KOPT-K1 (cell line): Measurements from ENCODE around the gene MAB21L1.

Experiments
- H3K27ac ChIP-seq: fragments of 200-600 bp; sonication (generic); 2 replicates; pipeline ENCODE4 v1.5.1; 2016; ENCODE audit warnings: antibody characterized with exemption, mild to moderate bottlenecking, low read depth, low read length; ENCODE audit not compliant: poor library complexity, severe bottlenecking
- H3K36me3 ChIP-seq: fragments of 200-600 bp; sonication (generic); 2 replicates; pipeline ENCODE4 v1.5.1; 2017; ENCODE audit warnings: antibody characterized with exemption, mild to moderate bottlenecking, low read length, moderate library complexity; ENCODE audit not compliant: insufficient read depth
- H3K9me3 ChIP-seq: fragments of 200-600 bp; sonication (generic); 2 replicates; pipeline ENCODE4 v1.5.1; 2017; ENCODE audit warnings: antibody characterized with exemption, low read length, mild to moderate bottlenecking; ENCODE audit not compliant: insufficient read depth, poor library complexity, severe bottlenecking

Gene MAB21L1

DNA sequence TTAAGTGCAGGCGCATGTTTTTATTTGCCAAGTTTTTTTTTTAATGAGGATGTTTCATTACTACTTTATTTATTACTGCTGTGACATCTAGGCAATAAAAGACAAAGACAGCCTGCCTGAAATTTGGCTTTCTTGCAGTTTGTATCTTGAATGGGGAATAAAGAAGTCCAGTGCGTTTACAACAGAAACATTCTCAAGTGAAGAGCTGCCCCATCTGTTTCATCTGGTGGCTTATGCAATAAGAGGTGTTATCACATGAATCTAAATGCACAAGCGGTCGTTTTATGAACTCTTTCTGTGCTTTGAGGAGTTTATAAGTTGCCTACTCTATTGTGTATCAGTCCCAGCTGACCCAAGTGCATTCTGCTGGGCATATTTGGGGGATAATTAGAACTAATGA, 12.6 kb upstream of the MAB21L1 start:
- H3K27ac ChIP-seq = no peak overlapping the region
- H3K9me3 ChIP-seq = no peaks in the 10 kb centered on the region

DNA sequence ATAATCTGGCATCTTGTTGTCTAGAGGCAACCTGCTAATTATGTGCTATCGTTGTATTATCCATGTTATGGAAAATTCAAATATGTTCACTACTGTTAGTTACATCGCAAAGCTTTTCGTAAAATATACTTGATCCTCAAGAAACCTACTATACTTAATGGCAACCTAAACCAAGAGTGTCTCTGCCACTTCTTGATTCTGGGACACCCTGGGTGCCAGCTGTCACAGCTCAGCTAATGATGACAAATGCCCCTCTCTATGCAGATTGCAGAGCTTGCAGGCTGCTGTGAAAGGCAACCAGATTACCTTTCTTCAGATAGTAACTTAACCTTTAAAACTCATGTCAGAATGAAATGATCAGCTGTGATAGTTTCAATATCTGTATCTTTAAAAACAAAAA, 8.9 kb upstream of the MAB21L1 start:
- no peaks in the 10 kb centered on the region for H3K9me3 ChIP-seq
- no peak overlapping the region for H3K27ac ChIP-seq
- no peaks in the 10 kb centered on the region for H3K36me3 ChIP-seq

More for the DNA sequence above, 12.6 kb upstream of the MAB21L1 start:
- H3K36me3 ChIP-seq = no peaks in the 10 kb centered on the region

DNA sequence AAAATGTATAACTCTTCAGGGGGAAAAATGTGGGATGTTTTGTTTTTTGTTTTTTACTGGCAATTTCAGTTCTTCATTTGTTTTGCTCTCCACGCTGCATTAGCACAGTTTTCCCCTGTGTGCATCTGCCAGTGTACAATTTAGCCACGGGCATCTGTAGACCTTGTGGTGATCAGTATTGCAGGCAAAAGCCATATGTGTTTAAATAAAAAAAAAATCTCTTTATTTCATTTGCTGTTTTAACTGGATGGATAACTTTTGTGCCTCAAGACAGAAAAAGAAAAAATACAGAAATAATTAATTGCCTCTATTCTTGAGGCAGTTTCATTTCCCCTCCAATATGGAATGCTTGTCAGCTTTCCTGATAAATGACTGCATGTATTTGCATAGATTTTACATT, 7.9 kb upstream of the MAB21L1 start:
- Histone ChIP-seq H3K36me3 (no peaks in the 10 kb centered on the region), H3K27ac (no peak overlapping the region), H3K9me3 (no peaks in the 10 kb centered on the region)

DNA sequence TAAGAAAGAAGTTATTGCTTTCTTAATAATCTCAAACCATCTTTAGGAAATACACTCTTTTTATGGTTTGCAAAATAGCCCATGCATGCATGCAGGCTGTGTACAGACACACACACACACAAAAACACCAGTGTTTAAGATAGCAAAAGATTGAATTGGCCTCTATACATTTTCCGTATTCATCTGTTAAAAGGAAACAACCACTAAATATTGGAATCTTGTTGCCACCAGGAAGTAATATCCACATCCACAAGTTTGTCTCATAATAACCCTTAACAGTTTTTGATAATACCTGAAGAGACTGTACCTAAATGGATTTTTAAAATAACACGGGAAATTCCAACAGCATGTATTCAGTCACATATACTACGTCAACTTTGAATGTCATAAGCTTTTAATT, 7.3 kb upstream of the MAB21L1 start:
- no peaks in the 10 kb centered on the region for H3K9me3 ChIP-seq
- no peaks in the 10 kb centered on the region for H3K36me3 ChIP-seq
- no peak overlapping the region for H3K27ac ChIP-seq

DNA sequence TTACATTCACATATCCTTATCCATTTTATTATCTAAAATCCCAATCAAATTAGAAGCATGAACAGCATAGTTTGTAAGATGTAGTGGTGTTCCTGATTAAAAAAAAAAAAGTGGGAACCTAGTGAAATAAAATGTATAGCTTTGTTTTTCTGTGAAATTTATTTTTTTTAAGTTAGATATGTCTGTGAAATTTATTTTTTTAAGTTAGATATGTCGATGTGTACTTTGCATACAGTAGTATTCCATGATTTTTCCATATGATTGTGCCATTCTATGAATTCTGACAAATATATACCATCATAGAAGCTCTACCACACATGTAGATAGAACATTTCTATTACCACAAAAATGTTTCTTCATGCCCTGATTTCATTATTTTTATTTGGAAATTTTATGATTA, 6.0 kb upstream of the MAB21L1 start:
- no peak overlapping the region for H3K27ac ChIP-seq
- H3K36me3 ChIP-seq = no peaks in the 10 kb centered on the region
- H3K9me3 ChIP-seq = no peaks in the 10 kb centered on the region

DNA sequence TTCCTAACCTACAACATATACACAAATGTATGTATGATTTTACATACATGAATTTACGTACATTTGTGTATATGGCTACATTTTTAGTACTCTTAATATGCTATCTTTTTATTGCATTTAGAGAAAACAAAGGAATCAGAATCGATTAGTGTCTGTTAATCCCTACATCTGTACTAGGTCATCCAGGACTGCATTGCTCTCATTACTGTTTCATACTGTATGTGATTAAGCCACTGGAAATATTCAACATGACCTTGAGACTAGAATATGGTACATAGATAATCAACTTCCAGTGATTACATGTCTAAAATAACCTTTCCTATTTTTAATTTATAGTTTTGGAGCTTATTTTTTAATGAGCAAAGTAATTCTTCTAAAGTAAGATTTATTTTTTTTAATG, 5.3 kb upstream of the MAB21L1 start:
- Histone ChIP-seq H3K27ac (no peak overlapping the region), H3K9me3 (no peaks in the 10 kb centered on the region), H3K36me3 (no peaks in the 10 kb centered on the region)

DNA sequence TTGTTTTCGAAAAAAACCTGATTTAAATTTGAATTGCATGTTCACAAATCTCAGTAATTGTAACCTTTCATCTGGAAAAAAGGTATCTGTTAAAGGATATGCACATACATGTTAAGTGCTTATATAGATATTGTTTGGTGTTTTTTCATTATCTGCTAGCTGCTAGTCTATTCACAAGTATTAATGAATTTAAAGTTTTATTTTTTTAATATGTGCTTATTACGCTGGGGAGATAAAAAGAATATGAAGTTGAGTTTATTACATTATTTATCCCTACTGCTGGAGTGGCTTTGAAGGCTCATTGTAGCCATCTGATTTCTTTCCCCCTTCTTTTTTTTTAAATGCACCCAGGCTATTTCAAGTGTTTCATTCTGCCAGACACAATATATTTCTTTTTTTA, 3.9 kb upstream of the MAB21L1 start:
- H3K36me3 ChIP-seq = no peaks in the 10 kb centered on the region
- no peak overlapping the region for H3K27ac ChIP-seq
- H3K9me3 ChIP-seq = no peaks in the 10 kb centered on the region

DNA sequence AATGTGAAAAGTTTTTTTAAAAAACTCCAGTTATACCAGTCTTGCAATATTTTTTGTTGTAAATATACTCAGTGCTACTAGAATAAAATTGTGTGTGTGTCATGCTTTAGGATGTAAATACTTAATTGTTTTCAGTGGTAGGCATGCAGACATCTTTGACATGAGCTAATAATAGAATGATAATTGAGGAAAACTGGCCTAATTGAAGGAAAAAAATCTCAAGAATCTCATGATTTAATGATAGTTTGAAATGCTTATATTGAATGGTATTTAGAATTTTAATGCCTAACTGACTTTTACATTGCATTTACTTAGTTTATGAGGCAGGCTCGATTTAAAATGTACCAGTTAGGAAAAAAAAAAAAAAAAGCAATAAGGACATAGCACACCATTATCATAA, 3.2 kb upstream of the MAB21L1 start:
- Histone ChIP-seq H3K9me3 (no peaks in the 10 kb centered on the region), H3K27ac (no peak overlapping the region), H3K36me3 (no peaks in the 10 kb centered on the region)

DNA sequence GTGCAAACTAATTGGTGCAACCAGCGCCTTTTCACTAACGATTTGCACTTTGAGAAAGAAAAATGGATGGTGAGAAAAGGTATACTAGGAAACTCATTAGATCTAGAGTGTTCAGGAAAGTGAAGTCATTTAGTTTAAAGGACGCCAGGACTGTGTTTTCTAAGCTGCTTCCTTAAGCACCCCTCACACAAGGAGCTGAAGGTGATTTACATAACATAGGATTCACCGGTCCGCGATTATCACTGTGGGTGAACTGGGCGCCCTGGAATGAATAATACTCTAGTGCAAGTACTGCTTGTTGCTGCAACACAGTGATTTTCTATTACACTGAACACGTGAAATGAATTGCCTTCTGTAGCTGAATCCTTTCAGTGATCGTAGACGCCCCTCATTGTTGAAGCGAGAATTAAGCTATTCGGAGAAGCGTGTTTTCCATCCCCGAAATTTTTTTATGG, 2.6 kb upstream of the MAB21L1 start:
- H3K27ac ChIP-seq = no peak overlapping the region
- no peaks in the 10 kb centered on the region for H3K9me3 ChIP-seq
- H3K36me3 ChIP-seq = no peaks in the 10 kb centered on the region

DNA sequence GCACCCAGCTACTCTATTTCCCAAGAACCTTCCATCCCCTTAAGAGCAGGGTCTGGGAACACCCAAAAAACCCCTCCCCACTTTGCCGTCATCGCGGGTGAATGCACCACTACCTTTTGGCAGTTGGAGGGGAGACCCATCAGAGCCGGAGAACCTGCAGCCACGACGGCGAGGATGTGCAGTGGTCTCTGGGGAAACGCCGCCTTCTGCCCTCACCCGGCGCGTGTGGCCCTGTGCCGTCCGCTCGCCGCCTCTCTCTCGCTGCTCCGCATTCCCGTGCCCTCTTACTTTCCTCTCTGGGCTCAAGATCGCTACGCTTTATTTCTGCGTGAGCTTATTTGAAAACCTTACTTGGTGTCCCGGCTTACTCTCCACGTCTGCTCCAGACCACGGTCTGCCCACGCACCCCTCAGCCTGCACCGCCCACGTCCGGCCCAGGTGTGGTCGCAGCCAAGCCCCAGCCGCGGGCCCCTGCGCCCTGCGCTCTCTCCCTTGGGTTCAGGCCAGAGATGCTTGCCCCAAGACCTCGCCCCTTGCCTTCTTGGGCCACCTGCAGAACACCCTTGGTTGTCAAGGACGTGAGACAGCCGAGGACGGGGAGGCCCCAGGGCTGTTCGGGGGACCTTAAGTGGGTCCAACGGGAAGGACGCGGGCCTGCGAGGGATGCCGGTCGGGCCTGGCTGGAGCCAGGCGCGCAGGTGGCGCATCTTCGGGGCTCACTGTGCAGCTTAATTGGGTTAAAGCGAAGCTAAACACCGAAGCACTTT, 2.0 kb upstream of the MAB21L1 start:
- Histone ChIP-seq H3K27ac (no peak overlapping the region), H3K36me3 (no peaks in the 10 kb centered on the region), H3K9me3 (no peaks in the 10 kb centered on the region)

DNA sequence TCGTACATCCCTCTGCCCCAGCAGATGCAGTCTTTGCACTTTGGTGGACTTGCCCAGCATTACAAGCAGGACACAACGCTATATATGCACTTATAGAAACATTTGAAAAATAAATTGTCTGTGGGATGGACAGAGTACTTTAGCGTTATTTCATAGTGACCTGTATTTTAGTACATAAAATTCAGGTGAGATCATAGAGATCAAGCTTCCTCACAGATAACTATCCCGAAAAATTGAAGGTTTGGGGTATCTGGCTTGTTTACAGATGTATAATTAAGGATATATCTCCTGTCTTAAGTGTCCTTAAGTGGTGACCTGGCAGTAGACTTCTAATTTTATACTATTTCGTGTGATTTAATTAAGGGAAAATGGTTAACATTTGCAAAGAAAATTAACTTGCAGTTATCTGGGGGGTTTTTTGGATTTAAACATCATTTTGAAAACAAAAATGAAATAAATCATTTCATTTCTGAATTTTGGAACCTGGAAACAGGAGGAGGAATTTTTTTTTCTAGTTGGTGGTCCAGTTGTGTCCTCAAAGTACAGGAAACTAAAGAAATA, 977 bp upstream of the MAB21L1 start:
- no peaks in the 10 kb centered on the region for H3K9me3 ChIP-seq
- no peak overlapping the region for H3K27ac ChIP-seq
- no peaks in the 10 kb centered on the region for H3K36me3 ChIP-seq

DNA sequence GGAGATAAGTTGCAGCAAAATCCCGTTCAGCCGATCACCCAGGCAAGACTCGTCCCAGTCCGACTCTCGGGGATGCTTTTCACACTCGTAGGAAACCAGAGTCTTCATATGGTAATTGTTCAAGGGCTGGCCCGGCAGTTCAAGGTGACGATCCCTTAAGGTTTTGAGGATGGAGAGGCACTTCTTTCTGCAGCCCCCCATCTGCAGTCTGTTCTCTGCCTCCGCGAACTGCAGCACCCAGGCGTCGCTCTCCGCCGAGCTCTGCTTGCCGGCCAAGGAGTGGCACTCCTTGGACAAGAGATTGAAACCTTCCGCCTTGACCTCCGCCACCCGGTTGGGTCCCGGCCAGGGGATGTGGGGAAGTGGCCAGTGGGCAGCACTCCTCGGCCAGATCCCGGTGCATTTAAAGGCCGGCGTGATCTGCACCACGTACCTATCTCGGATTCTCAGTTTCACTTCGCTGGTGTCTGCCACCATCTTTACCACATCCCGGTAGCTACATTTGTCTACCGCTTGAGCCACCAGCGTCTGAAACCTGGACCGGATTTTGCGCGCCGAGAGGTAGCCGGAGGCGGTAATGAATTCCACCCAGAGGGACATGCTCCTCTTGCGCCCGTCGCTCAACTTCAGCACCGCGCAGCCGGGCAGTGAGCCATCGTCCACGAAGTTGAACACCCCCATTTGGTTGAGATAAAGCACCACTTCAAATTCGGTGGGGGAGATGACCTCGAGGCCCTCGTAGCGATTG, 1.1 kb downstream of the MAB21L1 start:
- H3K9me3 ChIP-seq = no peaks in the 10 kb centered on the region
- H3K36me3 ChIP-seq = no peaks in the 10 kb centered on the region
- H3K27ac ChIP-seq = no peak overlapping the region

DNA sequence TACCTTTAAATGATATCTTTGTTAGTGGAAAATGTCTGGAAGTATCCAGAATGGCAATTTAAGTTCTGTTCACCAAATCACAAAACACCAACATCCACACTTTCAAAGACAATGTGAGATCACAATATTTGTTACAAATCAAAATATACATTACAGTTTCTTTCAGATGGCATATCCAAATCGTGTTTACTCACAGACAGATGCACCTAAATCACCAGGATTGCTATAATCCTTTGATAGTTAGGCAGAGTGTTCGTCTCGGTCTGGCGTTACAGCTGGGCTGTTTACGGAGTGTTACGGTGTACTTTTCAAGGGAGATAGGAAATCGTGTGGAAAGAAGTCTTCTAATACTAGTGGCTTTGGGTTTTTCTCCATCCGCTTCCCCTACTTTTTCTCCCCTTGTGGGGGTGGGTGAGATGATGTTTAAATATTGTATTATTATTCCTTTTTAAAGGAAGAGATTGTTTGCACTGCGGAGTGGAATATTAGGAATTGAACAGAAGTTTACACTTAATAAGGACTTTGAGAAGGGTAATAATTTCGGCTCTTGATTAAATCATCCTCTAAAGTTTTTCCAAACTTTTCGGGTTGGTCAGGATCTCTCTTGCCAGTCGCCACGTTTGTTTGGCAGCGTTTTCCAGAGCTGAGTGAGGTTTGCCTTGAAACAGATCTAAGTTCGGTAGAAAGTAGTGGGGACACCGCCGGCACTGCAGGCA, 1.8 kb downstream of the MAB21L1 start:
- H3K36me3 ChIP-seq = no peaks in the 10 kb centered on the region

DNA sequence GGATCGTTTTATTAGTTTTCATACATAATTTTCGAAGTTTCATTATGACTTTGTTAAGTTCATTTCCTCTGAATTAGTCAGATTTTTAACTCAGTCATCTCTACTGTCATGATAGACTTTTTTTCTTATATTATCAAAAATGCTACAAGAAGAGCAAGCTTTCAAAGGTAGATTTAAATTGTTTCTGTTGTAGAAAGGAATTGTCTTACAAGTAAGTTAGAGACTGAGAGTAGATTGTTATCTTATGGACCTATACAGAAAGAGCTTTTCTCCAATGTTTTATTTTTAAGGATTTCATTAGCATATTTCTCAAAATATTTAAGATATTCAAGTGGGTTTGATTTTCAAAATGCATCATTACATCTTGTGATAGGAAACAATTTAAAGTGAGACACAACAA, 2.7 kb downstream of the MAB21L1 start:
- no peaks in the 10 kb centered on the region for H3K36me3 ChIP-seq
- no peak overlapping the region for H3K27ac ChIP-seq
- H3K9me3 ChIP-seq = no peaks in the 10 kb centered on the region

More for the DNA sequence above, 1.8 kb downstream of the MAB21L1 start:
- no peak overlapping the region for H3K27ac ChIP-seq
- H3K9me3 ChIP-seq = no peaks in the 10 kb centered on the region

DNA sequence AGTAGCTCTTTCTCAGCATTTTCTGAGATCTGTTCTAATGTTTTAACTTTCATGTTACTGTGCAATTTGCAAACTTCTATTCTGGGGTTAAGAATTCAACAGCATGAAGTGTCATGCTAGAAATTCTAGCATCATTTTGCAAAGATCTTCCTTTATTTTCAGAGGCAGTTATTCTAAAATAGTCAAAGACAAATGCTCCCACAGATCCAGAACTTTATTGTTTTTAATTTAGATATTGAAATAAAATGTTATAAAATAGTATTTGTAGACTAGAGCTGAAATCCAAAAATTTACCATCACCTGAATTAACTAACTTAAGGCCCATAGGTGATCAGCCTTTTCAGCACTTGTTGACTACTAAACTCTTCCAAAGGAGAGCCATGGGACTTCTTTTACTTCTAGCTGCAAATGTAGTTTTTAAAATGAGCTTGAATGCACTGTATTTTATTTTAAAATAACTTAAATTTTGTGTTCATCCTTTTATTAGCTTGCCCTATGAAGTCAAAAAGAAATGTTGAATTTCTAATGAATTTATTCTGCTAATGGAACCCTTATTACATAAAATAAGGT, 3.2 kb downstream of the MAB21L1 start:
- Histone ChIP-seq H3K27ac (no peak overlapping the region), H3K9me3 (no peaks in the 10 kb centered on the region), H3K36me3 (no peaks in the 10 kb centered on the region)
